GM21786 (cell line): ENCODE measurements around the gene PGA4.

Source experiments
- ATAC-seq: cut with Tn5 transposase; IDR thresholded peaks from one replicate; pipeline ENCODE4 v1.9.1; 2021; ENCODE audit not compliant: unreplicated experiment

PGA4 gene

DNA sequence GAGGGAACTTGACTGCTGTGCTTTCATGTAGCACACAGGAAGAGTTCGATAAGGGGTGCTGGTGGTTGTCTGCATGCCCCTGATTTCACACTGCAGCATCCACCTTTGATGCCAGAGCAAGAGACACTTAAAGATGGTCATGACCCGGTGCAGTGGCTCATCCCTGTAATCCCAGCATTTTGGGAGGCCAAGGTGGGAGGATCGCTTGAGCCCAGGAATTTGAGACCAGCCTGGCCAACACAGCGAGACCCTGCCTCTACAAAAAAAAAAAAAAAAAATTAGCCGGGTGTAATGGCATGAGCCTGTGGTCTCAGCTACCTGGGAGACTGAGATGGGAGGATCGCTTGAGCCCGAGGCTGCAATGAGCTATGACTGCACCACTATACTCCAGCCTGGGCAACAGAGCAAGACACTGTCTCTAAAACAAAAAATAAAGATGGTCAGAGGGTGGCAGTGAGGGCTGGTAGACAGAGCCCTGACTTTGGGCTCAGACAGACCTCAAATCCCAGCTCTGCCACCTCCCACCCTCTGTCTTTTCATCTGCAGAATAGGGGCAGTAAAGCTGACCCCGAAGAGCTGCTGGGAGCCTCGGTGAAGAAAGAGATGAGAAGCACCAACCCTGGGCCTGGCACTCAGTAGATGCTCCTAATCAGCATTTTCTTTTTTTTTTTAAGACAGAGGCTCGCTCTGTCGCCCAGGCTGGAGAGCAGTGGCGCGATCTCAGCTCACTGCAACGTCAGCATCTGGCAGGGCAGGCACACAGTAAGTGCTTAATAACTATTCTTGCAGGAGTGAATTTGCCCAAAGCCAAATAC is 55.2 kb downstream of the PGA4 start:
- no peak for ATAC-seq

DNA sequence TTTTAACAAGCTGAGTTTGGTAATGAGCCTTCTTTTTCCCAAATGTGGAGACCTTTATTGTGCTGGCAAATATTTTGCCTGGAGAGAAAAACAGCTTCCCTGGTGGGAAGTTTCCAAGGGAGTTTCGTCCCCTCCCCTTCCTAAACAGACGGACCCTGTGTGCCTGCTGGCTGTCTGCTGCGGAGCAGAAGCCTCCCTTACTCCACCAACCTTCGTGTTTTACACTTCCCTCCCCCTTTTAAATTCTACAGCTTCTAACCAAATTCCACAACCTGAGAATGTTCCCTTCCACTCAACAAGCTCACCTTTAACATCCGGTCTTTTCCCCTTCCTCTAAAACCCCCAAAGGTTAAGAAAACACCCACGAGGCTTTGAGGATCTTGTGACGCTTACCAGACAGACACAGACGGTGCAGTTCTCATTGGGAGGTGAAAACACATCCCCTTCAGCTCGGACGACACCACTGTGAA is 55.9 kb downstream of the PGA4 start:
- ATAC-seq, result no peak

DNA sequence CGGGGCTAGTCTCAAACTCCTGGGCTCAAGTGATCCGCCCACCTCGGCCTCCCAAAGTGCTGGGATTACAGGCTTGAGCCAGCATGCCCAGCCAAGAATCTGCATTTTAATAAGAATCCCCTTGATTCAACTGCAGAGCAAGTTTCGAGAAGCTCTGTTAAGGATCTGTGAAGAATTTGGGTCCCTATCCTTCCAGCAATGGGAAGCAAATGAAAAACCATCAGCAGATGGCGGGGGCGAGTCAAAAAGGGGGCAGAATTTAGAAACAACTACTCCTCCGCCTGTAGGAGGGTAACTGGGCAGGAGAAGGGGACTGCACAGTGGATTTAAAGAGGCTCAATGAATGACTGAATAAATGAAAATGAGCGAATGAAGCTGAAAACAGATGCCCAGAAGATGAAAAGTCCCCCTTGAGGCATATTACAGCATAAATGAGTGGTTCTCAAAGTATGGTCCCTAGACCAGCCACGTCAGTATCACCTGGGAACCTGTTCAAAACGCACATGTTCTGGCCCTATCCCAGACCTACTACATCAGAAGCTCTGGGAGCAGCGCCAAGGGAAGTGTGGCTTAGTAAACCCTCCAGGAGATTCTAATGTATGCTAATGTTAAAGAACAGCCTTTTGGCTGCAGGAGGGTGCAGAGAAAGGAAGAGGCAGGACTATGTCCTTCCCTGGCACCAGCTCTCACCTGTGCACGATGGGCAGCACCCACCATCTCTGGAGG is 58.0 kb downstream of the PGA4 start:
- no peak for ATAC-seq

DNA sequence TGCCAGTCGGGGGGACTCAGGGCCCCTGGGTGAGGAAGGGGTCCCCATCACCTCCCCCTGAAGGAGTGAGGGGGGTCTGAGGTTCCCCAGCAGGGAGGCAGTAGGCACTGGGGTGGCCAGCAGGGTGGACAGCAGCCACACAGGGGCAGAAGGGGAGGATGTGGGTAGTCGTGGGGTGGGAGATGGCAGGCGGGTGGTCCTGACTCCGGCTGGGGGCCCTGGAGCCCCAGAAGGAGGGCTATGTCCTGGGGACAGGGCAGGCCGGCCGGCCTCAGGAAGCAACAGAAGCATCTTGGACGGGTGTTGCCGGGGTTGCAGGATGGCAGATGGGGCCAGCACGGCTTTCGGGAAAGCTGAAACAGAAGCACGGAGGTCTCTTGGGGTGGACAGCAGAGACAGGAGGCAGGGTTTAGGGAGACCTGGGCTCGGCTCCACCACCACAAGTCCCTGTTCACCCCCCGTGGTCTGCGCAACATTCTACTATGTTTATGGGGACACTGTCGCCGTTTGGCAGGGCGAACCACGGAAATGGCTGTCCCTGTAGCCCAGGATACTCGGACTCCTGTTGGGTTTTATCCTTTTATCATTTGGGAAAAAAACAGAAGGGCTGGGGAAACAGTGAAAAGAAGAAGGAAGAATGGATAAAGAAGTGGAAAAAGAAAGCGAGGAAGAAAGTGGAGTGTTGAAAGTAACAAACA is 58.9 kb downstream of the PGA4 start:
- ATAC-seq, result no peak
